Limb (tissue), 2 donors: ENCODE results near the gene N4BP2L1.

Experiments
- DNase-seq, 2 donors: peaks; one replicate each; pipeline ENCODE4 v3.0.0-alpha.2; 2016; ENCODE audit errors: extremely low spot score in 2 of 2

The N4BP2L1 gene

DNA sequence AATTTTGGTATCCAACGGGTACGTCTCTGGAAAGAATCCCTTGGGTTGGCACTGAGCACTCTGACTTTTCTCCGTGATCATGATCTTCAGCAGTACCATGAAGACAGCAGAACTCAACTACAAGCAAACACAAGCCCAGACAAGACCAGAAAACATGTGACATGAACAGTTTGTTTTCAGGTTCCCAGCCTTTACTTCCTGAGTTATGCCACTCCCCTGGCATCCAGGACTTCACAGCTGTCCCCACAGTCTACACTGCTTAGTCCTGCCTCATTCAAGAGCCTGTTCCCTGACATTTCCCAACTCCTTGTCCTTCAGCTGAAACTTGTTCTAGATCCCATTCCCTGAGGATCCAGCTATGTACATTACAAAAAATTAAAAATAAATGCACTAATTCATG, 4.9 kb upstream of the N4BP2L1 start:
- no peak for DNase-seq

DNA sequence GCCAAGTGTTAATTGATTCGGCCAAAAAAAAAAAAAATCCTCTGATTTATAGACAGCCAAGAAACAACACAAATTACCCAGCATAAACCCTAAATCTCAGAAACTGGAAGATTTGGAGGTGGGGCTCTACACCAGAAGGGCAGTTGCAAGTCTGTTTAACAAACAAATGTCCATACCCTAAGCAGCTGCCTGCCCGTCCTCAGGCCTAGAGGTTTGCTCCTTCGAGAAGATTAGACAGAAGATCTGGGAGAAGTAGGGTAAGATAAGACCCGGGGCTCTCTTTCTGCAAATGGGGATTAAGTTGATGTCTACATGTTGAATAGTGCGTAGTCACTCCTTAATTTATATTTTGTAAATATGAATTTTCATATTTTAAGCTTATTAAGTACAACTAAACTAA, 3.4 kb upstream of the N4BP2L1 start:
- no peak for DNase-seq

DNA sequence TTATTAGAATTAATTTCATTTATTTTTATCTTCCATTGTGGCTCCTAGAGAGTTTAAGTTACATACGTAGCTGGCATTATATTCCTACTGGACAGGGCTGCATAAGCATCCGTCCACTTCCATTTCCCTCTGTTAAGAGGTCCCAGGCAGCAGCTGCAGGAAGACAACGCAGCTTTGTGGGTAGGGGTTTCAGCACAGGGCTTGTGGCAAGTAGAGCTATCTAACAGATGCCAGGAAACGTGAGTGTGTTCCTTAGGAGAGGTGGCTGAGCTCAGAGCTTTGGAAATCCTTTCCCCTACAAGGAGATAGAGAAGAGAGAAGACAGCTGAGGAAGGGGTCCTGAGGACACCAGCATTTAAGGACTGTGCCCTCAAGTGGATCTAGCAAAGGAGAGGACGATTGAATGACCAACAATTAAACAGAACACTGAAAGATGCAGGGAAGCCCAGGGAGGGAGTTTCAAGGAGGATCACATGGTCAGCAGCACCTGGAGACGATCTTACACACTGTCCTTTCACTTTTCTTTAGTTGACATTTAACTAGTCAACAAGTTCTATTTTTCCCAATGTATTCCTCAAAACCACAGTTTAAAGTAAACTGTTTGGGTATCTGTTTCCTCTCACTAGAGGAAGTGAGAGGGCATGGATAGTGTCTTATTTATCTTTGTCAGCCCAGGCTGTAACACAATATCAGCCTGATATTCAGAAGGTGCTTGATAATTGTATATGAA, 2.3 kb upstream of the N4BP2L1 start:
- DNase-seq: no peak

DNA sequence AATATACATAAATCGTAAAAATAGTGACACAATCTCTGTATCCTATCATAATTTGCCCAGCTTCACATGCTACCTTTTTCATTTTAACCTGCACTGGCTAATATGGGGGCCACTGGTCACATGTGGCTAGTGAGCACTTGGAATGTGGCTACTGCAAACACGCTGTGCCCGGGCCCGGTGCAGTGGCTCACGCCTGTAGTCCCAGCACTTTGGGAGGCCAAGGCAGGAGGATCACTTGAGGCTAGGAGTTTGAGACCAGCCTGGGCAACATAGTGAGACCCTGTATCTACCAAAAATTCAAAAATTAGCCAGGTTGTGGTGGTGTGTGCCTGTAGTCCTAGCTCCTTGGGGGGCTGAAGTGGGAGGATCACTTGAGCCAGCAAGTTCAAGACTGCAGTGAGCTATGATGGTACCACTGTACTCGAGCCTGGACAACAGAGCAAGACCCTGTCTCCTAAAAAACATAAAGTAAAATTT, 1.5 kb upstream of the N4BP2L1 start:
- no peak for DNase-seq

DNA sequence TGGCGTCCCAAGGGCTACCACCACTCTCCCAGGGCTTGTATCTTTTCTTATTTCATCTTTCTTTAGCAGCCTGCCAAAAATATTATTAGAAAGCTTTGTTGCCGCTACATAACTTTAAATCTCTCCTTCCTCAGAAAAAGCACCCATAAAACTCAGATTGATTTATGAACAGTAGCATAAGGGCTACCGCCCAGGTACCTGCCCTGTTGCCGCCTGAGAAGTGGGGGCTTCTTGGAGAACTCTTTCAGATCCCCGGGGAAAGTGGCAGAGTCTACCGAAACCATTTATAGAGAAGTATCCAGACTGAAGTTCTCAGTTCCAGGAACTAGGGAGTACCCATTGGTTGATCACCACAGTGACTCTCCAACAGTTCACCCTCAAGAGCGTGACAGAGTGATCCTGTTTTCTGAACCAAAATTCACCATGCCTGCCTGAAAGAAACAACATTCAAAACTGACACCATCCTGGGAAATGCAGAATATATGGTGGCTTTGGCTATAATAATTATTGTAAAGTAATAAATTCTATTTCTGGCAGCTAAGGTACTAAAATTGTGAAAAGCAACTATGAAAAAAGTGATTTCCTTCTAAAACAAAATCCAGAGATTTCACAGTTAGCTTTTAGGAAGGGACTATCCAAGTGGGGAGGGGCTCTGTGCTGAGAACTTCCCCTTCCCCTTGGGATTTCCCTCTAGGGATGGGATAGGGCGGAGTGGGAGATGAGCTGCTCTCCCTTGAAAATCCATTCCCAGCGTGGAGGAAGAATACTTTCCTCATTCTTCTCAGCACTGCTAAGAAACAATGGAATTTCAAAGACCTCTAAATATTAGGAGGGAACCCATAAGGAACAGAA, 877 bp upstream of the N4BP2L1 start:
- no peak for DNase-seq

DNA sequence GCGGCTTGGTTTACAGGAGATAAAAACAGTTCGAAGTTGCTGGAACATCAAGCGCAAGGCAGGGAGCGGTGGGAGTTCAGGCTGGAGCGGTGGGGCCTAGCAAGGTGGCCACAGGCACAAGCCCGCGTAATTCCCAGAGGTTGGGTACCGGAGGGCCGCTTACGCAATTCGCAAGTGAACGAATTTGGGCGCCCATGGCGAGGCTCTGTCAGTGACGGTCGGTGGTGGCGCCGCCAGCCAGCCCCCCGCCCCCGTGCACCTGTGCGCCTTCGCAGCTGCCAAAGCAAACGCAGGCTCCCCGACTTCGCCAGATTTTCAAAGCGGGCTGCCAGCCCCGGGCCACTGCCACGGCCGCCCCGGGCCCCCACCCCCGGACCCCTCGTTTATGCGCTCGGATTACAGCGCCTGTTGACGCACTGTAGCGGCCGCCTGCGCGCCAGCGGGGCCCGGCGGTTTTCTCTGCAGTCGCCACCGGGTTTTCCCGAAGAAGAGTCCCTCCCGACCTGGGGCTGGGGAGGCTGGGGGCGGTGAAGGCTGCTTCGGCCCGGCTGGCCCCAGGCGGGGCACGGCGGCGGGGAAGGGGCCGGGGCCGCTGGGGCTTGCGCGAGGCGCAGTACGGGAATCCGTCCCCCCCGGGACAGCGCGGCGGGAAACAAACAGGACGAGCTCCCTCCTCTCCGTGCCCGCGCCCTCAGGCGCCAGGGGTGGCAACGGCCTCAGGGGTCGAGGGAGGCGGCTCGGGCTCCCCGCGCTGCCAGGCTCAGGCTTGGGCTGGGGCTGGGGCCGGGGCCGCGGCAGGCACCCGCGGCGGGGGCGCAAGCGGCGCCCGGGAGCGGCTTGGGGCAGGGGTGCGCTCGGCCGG, 709 bp downstream of the N4BP2L1 start:
- DNase-seq: peak in 1 of 2 donors; percentile 76

DNA sequence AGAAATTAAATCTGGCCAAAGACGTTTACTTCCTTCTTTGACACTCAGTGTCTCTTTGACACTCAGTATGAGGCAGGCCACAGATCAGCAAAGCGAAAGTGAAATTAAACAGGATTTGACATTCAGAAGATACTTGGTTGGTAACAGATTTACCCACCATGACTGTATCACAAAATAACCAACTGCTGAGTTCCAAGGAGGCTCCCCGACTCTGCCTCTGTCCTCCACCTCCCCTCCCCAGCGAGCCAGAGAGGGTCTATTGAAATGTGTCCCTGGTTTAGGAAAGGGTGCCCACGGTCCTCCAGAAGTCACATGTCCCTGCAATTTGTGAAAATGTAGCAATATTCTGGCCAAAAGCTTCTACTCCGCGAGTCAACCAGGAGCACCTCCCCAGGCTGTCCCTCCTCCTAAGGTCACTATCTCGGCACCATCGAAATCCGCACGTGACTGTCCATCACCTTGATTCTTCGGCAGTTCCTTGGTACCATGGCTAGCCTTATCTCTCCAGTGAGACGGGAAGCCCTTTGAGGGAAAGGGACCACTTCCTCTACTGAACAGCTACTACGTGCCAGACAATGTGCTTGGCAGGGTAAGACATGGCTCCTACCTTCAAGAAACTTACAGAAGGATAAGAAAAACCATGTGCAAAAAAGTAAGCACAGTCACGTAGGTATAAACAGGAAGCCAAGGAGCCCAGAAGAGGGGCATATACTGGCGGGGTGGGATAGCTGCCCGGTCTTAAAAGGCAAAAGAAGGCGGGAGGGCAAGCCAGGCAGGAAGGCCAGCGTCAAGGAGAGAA, 1.5 kb downstream of the N4BP2L1 start:
- no peak for DNase-seq

DNA sequence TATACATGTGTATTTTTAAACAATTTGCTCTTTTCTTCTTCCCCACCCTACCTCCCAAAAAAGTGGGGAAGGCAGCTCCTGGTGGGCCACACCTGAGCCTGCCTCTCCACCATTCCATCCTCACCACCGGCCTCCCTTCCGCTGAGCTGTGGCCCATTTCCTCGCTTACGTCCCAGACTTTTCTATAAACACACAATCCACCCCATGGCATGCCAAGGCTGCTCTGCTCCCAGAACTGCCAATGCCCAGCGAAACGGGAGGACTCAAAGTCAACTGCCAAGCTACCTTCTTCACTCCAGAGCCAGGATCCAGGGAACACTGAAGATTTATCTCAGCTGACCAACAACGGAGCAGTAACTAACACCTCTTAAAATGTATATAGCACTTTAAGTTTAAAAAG, 2.8 kb downstream of the N4BP2L1 start:
- DNase-seq: no peak

DNA sequence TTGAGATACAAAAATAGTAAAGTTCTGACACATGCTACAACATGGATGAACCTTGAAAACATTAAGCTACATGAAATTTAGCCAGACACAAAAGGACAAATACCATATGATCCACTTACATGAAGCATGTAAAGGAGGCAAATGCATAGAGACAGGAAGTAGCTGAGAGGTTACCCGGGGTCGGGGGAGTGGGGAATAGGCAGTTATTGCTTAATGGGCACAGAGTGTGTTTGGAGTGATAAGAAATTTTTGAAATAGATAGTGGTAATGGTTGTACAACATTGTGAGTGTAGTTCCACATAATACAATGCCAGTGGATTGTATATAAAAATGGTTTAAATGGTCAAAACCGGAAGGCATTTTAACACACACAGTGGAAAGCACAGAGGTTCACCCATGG, 4.3 kb downstream of the N4BP2L1 start:
- no peak for DNase-seq

DNA sequence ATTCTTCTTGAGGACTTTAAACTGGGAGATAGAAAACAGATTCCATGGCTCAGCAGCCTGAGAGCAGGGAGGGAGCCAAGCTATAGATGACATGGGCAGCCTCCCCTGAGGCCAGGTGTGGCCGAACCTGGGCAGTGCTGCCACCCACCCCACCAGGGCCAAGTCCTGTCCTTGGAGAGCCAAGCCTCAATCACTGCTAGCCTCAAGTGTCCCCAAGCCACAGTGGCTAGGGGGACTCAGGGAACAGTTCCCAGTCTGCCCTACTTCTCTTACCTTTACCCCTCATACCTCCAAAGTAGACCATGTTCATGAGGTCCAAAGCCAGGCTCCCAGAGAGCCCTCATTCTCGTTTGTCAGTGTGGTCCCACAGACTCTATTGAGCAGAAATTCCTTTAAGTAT, 8.1 kb downstream of the N4BP2L1 start:
- no peak for DNase-seq

DNA sequence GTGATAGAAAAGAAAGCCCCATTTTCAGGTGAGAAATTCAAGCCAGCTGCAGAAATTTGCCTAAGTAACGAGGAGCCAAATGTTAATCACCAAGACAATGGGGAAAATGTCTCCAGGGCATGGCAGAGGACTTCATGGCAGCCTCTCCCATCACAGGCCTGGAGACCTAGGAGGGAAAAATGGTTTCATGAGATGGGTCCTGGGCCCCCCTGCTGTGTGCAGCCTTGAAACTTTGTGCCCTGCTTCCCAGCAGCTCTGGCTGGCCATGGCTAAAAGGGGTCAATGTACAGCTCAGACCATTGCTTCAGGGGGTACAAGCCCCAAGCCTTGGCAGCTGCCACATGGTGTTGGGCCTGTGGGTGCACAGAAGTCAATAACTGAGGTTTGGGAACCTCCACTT, 9.9 kb downstream of the N4BP2L1 start:
- no peak for DNase-seq

DNA sequence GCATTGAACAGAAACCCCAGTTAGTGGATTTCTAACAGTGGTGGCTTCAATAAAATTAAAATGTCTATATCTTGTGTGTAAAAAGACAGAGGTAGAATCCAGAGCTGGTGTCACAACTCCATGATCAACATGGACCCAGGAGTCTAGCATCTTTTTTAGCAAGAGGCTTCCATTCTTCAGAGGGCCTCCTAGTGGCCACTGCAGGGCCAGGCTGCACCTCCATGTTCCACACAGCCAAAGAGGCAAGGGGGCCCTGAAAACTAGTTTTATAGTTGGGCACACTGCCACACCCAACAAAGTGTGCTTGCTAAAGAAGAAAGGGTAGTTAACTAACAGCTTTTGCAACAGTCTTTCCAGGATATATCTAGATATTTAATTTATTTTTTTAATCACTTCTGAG, 12.9 kb downstream of the N4BP2L1 start:
- no peak for DNase-seq

DNA sequence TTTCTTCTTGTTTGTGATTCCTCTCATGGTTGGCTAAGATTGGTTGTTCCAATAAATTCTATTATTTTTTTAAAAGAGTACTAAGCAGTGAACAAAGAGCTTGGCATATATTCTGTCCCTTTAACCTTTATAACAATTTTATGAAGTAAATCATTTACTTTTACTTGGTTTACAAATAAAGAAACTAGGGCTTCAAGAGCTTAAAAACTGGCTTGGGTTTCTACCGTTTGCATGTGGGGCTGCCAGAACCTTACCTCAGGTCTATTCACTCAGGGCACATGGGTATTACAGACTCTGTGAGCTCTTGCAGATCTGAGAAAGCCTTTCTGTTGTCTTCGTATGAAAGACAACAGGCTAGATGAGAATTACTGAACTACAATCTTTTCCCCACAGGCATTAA, 13.3 kb downstream of the N4BP2L1 start:
- DNase-seq: no peak

DNA sequence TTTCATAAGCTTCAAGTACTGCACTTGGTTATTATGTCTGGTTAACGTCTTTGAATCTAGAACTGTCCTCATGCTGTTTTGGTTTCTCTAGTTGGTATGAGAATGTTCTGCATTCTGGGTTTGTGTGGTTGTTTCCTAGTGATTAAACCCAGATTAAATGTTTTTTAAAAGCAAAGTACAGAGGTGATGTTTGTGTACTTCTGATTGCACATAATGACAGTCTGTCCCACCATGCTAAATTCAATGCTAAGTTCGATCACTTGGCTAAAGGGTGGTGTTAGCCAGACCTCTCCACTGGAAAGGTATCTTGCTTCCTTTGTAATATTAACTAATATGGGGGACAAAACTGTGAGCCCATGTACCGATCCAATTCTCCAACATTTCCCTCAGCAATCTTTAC, 14.6 kb downstream of the N4BP2L1 start:
- DNase-seq: no peak

DNA sequence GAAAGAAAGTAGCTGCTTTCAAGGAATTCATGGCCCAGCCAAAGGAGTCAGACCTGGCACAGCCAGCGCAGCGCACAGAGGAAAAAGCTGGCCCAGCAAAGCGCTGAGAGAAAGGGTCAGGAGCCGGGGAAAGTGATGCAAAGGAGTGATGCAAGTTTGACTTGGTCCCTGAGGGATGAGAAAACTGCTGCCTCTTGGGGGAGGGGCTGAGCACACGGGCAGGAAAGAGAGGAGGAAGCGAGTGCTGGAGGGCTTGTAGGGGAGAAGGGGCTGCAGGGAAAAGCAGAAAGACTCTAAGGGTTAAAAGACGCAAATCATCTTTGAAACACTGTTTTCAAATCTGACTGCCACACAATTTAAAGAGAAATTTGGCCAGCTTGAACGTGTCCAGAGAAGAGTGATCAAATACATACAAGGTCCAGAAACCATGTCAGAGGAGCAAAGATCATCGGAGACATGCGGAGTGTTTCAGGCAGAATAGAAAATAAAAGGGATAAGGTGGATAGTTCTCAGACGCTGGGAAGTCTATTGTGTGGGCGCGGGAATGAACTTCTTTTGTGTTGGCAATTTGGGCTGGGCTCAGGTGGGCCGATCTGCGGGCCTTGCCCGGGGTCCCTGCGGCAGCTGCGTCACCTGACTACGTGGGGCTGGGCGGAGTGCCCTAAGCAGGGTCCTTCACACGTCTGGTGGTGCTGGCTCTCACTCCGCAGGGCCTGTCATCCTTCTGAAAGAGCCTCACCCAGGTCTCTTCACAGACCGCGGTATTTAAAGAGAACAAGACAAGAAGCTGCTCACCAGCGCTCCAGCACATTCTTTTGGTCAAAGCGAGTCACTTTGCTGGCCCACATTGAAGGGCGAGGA, 18.1 kb downstream of the N4BP2L1 start:
- DNase-seq: no peak

DNA sequence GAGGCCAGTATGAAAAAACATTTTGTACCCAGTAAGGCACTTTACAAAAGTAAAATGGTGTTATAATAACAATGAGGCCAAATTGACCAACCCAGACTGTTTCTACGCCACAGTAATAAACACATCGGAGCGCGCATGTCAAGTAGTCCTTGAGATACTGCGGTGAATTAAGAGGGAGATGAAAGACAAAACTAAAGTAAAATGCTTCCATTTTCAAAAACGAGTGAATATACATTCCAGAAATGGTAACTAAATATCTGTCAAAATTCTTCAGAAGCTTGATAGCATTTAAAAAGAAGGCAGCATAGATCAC, 19.0 kb downstream of the N4BP2L1 start:
- no peak for DNase-seq

DNA sequence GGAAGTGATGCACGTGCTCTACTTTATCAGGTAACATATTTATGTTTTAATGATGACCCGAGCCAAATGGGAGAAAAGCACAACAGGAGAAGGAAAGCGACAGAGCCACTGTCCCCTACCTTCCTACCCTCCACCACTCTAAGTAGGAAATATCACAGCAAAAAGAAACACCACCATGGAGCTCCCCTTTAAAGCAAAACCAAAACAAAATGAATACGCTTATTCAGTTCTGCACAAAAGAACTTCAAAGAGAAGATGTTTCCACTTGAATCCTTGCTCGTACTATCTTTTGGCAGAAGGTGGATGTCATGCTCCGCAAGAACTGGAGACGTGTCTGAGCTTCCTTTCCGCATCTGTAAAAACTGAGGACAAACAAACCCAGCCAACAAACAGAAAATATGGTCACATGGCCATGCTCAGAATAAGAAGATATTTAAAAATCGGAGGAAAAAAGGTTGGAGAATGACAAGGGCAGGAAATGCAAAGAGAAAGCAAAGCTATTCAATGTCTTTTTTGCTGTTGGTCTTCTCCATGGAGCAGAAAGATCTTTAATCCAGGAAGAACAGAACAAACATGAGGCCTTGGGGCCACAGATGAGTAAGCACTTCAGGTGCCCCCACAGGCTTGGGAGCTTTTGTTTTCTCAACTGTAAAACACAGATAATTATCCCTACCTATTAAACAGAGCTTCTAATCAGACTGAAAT, 19.5 kb downstream of the N4BP2L1 start:
- DNase-seq: no peak

DNA sequence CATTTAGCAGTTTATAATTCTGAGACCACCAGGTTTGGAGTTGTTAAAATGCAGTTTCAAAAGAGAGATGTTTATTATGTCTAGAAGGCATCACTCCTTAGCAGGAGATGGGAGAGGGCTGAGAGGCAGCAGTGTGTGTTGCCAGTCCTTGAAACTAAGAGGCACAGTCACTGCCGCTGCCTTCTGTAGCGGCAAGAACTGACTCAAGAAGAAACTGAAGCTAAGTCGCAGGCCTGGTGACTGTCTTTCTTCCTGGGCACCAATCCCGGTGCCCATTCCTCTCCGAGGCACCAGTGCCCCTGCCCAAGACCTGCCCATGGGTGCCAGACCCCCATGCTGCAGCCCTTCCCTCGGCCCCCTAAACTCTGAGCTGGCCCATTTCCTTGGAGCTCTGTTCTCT, 20.1 kb downstream of the N4BP2L1 start:
- DNase-seq: no peak

DNA sequence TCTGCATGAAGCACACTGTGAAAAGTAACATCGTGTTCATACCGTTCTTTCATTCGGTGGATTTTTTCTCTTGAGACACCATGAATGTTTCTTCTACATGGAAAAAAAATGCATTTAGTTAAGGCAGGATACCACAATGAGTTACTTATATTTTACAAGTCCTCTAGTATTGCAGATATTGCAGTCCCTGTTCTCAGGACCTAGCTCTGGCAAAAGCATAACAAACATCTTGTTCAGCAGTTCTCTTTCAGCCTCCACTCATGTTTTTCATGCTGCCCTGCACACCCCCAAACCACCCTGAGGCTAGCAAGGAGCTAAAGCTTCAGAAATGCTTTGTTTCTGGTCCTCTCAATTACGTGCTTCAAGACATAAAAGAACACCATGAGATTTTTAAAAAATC, 24.8 kb downstream of the N4BP2L1 start:
- no peak for DNase-seq
